H1 (cell line): ENCODE measurements around the gene NMT1. TPM values are rescaled to one million over a fixed set of nuclear protein-coding genes. Genes with fewer than 3 reads are reported as not detected.

Experiments used
- BCL11A ChIP-seq, 2 experiments: IDR thresholded peaks; one replicate each; pipeline ENCODE4 v1.6.1; 2011; ENCODE audit warnings: low read depth in 2 of 2, low read length in 2 of 2, mild to moderate bottlenecking in 2 of 2
- CTBP2 ChIP-seq: IDR thresholded peaks from 2 replicates; pipeline ENCODE4 v1.7.0; 2011; ENCODE audit warnings: borderline replicate concordance, mild to moderate bottlenecking, moderate library complexity, mixed read lengths, low read length; ENCODE audit not compliant: insufficient read depth, insufficient read length
- POLR2A ChIP-seq, 2 experiments: IDR thresholded peaks; 1 replicate in 1 of 2; 2 replicates in 1 of 2; pipeline ENCODE4 v1.6.1; 2011; ENCODE audit warnings: low read depth in 2 of 2, low read length in 2 of 2, mild to moderate bottlenecking in 2 of 2; ENCODE audit errors: control extremely low read depth in 1 of 2
- SIX5 ChIP-seq: IDR thresholded peaks from 2 replicates; pipeline ENCODE4 v1.6.1; 2011; ENCODE audit warnings: mild to moderate bottlenecking, low read depth, low read length
- SP2 ChIP-seq: IDR thresholded peaks from 2 replicates; pipeline ENCODE4 v1.6.1; 2012; ENCODE audit warnings: mild to moderate bottlenecking, low read length, inconsistent platforms
- SP4 ChIP-seq: IDR thresholded peaks from 2 replicates; pipeline ENCODE4 v1.6.1; 2012; ENCODE audit warnings: low read length, inconsistent platforms
- TEAD4 ChIP-seq: IDR thresholded peaks from 2 replicates; pipeline ENCODE4 v1.6.1; 2012; ENCODE audit warnings: low read depth, low read length, inconsistent platforms, mixed read lengths
- polyA plus RNA-seq, 7 experiments: library from polyadenylated mRNA; depleted of rRNA in 3 of 7; stranded (reverse) in 5 of 7; unstranded in 2 of 7; fragments of >200 nt in 5 of 7; fragments of 200-250 nt in 2 of 7; gene quantifications; 1 replicate in 5 of 7; 2 replicates in 1 of 7; 4 replicates in 1 of 7; pipeline versions ENCODE4 v1.2.1 to v1.2.3, GENCODE V29; 2011 to 2013; ENCODE audit warnings: missing spikeins in 2 of 7, mixed read lengths in 2 of 7
- total RNA-seq: library from RNA; stranded (reverse); fragmentation: NEBNext Ultra II Directional; extraction: Animal tissue kit (Norgen Biotek cat#: 25700); gene quantifications from 2 replicates; pipeline ENCODE4 v1.2.1, GENCODE V29; 2021

NMT1 gene
- total and polyA plus RNA-seq, 2 of the 8 experiments (the other 6 are each of a cell fraction or from before 2014, with no cell fraction given): 42.9 to 149 TPM

DNA sequence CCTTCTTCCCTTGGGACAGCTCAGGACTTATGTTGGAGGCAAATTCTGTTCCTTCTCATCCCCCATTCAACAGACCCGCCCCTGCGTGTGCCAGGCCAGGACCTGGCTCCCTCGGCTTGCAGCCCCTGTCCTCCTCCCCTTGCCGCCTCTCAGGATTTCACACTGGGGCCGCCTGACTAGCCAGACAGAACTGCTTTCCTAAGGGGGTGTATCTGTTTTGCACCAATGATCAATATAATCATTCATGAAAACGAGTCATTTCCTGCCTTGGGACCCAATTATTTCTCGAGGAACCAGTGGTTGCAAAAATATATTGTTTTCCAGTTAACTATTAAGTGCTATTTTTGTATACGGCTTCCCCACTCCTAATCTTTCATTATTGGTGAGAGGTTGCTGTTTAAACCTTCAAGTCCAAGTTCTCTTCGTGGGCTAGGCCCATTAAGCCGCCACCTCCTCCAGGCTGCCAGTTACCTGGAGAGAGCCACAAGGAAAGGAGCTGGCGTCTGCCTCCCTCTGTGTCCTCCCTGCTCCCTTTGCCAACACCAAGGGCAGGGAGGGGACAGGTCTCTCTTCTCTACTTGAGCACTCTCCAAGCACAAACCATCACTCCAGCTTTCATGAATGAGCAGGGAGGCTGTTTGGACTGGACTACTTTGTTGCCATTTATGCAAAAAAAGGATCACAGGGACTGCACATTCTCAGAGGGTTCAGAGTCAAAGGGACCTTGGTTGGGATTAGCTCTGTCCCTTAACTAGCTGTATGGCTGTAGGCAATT is 18.6 kb upstream of the NMT1 start (continued):
- TF ChIP-seq SIX5: no peak
- TF ChIP-seq CTBP2: no peak
- no peak for TF ChIP-seq TEAD4
- no peak for TF ChIP-seq POLR2A (IDR thresholded peaks at IDR 0.05; ENCODE audit: control extremely low read depth in 1 of 2, low read depth in 2 of 2, low read length in 2 of 2)
- no peak for TF ChIP-seq BCL11A (IDR thresholded peaks at IDR 0.05; ENCODE audit: low read depth in 2 of 2, low read length in 2 of 2)
- no peak for TF ChIP-seq SP4
- TF ChIP-seq SP2: no peak
